22Rv1 (cell line): ENCODE results near the gene TMED10.

ENCODE experiments used
- ZFX ChIP-seq: fragments of 450-650 bp; IDR thresholded peaks from 2 replicates; pipeline ENCODE4 v1.6.1; 2017; ENCODE audit warnings: antibody characterized with exemption, borderline replicate concordance
- TF ChIP-seq, protein P1 (sequence below): fragments of 450-650 bp; IDR thresholded peaks from 2 replicates; pipeline ENCODE4 v1.5.1; 2017; ENCODE audit warnings: mild to moderate bottlenecking

DNA sequence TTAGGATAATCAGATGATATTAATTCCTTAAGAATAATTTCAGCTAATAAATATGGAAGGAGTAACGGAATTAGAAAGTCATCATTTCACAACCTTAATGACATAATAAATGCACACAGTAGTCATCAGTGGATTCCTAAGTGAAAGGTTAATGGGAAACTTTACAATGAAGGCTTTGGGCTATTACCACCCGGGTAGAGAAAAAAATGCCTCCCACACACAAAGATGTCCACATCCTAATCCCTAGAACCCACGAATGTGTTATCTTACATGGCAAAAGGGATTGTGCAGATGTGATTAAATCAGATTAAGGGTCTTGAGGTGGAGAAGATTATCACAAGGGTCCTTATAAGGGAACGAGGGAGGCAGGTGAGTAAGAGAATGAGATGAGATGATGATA lies 5.6 kb downstream of the TMED10 start:
- TF ChIP-seq, protein P1, sequence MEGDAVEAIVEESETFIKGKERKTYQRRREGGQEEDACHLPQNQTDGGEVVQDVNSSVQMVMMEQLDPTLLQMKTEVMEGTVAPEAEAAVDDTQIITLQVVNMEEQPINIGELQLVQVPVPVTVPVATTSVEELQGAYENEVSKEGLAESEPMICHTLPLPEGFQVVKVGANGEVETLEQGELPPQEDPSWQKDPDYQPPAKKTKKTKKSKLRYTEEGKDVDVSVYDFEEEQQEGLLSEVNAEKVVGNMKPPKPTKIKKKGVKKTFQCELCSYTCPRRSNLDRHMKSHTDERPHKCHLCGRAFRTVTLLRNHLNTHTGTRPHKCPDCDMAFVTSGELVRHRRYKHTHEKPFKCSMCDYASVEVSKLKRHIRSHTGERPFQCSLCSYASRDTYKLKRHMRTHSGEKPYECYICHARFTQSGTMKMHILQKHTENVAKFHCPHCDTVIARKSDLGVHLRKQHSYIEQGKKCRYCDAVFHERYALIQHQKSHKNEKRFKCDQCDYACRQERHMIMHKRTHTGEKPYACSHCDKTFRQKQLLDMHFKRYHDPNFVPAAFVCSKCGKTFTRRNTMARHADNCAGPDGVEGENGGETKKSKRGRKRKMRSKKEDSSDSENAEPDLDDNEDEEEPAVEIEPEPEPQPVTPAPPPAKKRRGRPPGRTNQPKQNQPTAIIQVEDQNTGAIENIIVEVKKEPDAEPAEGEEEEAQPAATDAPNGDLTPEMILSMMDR: no peak
- TF ChIP-seq ZFX: no peak
